GM12878 (cell line): ENCODE results near the gene SMIM38.

ENCODE experiments used
- CBX3 ChIP-seq: fragments of 200-600 bp; sonication (generic); IDR thresholded peaks from 2 replicates; pipeline ENCODE4 v1.6.1; 2016; ENCODE audit warnings: low read depth, borderline replicate concordance
- EP300 ChIP-seq, 2 experiments: fragments of 150-350 bp in 1 of 2; IDR thresholded peaks; 2 replicates each; pipeline ENCODE4 v1.6.1; 2011 to 2012; ENCODE audit warnings: low read depth in 2 of 2, low read length in 2 of 2, borderline replicate concordance in 1 of 2, improper control_type of control experiment in 1 of 2, inconsistent platforms in 1 of 2; ENCODE audit not compliant: control insufficient read depth in 1 of 2
- MXI1 ChIP-seq: fragments of 150-350 bp; IDR thresholded peaks from 2 replicates; pipeline ENCODE4 v1.6.1; 2011; ENCODE audit warnings: low read depth, mild to moderate bottlenecking, inconsistent platforms, low read length, improper control_type of control experiment
- POLR2A ChIP-seq: IDR thresholded peaks from 2 replicates; pipeline ENCODE4 v1.6.1; 2011; ENCODE audit warnings: low read depth, mild to moderate bottlenecking, low read length
- POLR2AphosphoS5 ChIP-seq: IDR thresholded peaks from 2 replicates; pipeline ENCODE4 v1.6.1; 2011; ENCODE audit warnings: mild to moderate bottlenecking, low read length, inconsistent platforms
- TAF1 ChIP-seq: IDR thresholded peaks from 2 replicates; pipeline ENCODE4 v1.6.1; 2011; ENCODE audit warnings: mild to moderate bottlenecking, low read depth, low read length, borderline replicate concordance
- ZNF274 ChIP-seq: IDR thresholded peaks from one replicate; pipeline ENCODE4 v1.8.0; 2011; ENCODE audit not compliant: insufficient read length, insufficient read depth
- ZSCAN29 ChIP-seq: fragments of 450-650 bp; IDR thresholded peaks from 2 replicates; pipeline ENCODE4 v1.6.1; 2017; ENCODE audit warnings: mild to moderate bottlenecking, moderate library complexity
- TF ChIP-seq, protein P1 (sequence below), 3 experiments: IDR thresholded peaks in 2 of 3; conservative IDR thresholded peaks in 1 of 3; 2 replicates each; pipeline ENCODE4 v1.5.1; 2011; ENCODE audit warnings: low read depth in 3 of 3, low read length in 3 of 3, mild to moderate bottlenecking in 3 of 3, control low read depth in 2 of 3, moderate library complexity in 2 of 3, inconsistent platforms in 1 of 3, mixed read lengths in 1 of 3; ENCODE audit not compliant: control insufficient read depth in 2 of 3, insufficient read depth in 1 of 3; ENCODE audit errors: extremely low read depth in 1 of 3
- TF ChIP-seq, protein P2 (sequence below): fragments of 450-650 bp; IDR thresholded peaks from 2 replicates; pipeline ENCODE4 v1.6.1; 2016; ENCODE audit warnings: mild to moderate bottlenecking, moderate library complexity, borderline replicate concordance
- TF ChIP-seq, protein P3 (sequence below): IDR thresholded peaks from 2 replicates; pipeline ENCODE4 v1.6.1; 2012; ENCODE audit warnings: low read length, inconsistent platforms
- TF ChIP-seq, protein P4 (sequence below): IDR thresholded peaks from 2 replicates; pipeline ENCODE4 v1.6.1; 2012; ENCODE audit warnings: low read depth, low read length, improper control_type of control experiment

DNA sequence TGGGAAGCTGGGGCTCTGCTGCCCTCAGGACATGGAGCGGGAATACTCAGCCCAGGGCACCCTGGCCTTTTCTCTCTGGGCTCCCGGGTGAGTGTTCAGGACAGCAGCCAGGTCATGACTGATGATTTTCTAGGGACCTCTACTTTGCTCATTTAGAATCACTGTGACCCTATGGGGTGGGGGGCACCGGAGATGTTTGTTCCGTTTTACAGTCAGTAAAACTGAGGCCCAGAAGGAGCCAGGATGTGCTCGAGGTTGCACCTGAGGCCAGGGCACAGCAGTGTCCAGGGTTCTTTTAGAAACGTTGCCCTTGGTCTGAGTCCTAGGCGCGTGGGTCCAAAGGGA, 48.1 kb downstream of the SMIM38 start:
- TF ChIP-seq CBX3 (no peak), POLR2AphosphoS5 (no peak), MXI1 (no peak), POLR2A (no peak), TAF1 (no peak), ZNF274 (no peak), EP300 (IDR thresholded peaks at IDR 0.05; ENCODE audit: borderline replicate concordance in 1 of 2, control insufficient read depth in 1 of 2, low read depth in 2 of 2, low read length in 2 of 2) (no peak), ZSCAN29 (no peak)
- TF ChIP-seq, protein P1, sequence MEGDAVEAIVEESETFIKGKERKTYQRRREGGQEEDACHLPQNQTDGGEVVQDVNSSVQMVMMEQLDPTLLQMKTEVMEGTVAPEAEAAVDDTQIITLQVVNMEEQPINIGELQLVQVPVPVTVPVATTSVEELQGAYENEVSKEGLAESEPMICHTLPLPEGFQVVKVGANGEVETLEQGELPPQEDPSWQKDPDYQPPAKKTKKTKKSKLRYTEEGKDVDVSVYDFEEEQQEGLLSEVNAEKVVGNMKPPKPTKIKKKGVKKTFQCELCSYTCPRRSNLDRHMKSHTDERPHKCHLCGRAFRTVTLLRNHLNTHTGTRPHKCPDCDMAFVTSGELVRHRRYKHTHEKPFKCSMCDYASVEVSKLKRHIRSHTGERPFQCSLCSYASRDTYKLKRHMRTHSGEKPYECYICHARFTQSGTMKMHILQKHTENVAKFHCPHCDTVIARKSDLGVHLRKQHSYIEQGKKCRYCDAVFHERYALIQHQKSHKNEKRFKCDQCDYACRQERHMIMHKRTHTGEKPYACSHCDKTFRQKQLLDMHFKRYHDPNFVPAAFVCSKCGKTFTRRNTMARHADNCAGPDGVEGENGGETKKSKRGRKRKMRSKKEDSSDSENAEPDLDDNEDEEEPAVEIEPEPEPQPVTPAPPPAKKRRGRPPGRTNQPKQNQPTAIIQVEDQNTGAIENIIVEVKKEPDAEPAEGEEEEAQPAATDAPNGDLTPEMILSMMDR (IDR thresholded peaks at IDR 0.05 in 2 of 3, conservative IDR thresholded peaks at IDR 0.05 in 1 of 3; ENCODE audit: control insufficient read depth in 2 of 3, extremely low read depth in 1 of 3, insufficient read depth in 1 of 3, low read depth in 3 of 3, low read length in 3 of 3) = no peak
- TF ChIP-seq, protein P2, sequence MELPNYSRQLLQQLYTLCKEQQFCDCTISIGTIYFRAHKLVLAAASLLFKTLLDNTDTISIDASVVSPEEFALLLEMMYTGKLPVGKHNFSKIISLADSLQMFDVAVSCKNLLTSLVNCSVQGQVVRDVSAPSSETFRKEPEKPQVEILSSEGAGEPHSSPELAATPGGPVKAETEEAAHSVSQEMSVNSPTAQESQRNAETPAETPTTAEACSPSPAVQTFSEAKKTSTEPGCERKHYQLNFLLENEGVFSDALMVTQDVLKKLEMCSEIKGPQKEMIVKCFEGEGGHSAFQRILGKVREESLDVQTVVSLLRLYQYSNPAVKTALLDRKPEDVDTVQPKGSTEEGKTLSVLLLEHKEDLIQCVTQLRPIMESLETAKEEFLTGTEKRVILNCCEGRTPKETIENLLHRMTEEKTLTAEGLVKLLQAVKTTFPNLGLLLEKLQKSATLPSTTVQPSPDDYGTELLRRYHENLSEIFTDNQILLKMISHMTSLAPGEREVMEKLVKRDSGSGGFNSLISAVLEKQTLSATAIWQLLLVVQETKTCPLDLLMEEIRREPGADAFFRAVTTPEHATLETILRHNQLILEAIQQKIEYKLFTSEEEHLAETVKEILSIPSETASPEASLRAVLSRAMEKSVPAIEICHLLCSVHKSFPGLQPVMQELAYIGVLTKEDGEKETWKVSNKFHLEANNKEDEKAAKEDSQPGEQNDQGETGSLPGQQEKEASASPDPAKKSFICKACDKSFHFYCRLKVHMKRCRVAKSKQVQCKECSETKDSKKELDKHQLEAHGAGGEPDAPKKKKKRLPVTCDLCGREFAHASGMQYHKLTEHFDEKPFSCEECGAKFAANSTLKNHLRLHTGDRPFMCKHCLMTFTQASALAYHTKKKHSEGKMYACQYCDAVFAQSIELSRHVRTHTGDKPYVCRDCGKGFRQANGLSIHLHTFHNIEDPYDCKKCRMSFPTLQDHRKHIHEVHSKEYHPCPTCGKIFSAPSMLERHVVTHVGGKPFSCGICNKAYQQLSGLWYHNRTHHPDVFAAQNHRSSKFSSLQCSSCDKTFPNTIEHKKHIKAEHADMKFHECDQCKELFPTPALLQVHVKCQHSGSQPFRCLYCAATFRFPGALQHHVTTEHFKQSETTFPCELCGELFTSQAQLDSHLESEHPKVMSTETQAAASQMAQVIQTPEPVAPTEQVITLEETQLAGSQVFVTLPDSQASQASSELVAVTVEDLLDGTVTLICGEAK = no peak
- TF ChIP-seq, protein P3, sequence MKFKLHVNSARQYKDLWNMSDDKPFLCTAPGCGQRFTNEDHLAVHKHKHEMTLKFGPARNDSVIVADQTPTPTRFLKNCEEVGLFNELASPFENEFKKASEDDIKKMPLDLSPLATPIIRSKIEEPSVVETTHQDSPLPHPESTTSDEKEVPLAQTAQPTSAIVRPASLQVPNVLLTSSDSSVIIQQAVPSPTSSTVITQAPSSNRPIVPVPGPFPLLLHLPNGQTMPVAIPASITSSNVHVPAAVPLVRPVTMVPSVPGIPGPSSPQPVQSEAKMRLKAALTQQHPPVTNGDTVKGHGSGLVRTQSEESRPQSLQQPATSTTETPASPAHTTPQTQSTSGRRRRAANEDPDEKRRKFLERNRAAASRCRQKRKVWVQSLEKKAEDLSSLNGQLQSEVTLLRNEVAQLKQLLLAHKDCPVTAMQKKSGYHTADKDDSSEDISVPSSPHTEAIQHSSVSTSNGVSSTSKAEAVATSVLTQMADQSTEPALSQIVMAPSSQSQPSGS = no peak
- TF ChIP-seq, protein P4, sequence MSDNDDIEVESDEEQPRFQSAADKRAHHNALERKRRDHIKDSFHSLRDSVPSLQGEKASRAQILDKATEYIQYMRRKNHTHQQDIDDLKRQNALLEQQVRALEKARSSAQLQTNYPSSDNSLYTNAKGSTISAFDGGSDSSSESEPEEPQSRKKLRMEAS = no peak
